GM12864 (cell line): Measurements from ENCODE around the gene SRPX2.

ENCODE experiments used
- DNase-seq: peaks from one replicate; pipeline ENCODE4 v3.0.0-alpha.2; 2011; ENCODE audit warnings: low read depth
- H3K4me3 ChIP-seq: 2 replicates; pipeline ENCODE4 v1.5.1; 2011; ENCODE audit warnings: mild to moderate bottlenecking, low read depth, low read length, control low read depth
- TF ChIP-seq, protein P1 (sequence below): IDR thresholded peaks from 2 replicates; pipeline ENCODE4 v1.5.1; 2011; ENCODE audit warnings: low read depth, mild to moderate bottlenecking, moderate library complexity, low read length, control low read depth, inconsistent platforms; ENCODE audit errors: missing control alignments

Gene SRPX2

DNA sequence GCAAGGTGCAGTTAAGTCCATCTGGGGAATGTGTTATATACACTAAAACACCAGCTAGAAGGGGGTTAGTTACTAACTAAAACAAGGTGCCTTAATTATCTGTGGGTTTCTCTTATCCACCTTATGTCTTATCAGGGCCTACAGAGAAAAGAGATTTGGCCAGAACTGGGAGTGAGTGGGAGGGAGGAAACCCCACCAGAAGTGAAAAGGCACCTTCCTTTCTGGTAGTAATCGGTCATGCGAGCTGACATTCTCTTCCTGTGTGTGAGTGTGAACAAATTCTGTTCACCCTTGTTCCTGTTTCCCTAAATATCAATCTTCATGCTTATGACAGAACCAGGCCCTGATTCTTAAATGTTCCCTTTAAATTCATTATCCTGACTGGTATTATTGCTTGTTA, 43.5 kb downstream of the SRPX2 start:
- no peak overlapping the region for H3K4me3 ChIP-seq
- no peak for DNase-seq
- TF ChIP-seq, protein P1, sequence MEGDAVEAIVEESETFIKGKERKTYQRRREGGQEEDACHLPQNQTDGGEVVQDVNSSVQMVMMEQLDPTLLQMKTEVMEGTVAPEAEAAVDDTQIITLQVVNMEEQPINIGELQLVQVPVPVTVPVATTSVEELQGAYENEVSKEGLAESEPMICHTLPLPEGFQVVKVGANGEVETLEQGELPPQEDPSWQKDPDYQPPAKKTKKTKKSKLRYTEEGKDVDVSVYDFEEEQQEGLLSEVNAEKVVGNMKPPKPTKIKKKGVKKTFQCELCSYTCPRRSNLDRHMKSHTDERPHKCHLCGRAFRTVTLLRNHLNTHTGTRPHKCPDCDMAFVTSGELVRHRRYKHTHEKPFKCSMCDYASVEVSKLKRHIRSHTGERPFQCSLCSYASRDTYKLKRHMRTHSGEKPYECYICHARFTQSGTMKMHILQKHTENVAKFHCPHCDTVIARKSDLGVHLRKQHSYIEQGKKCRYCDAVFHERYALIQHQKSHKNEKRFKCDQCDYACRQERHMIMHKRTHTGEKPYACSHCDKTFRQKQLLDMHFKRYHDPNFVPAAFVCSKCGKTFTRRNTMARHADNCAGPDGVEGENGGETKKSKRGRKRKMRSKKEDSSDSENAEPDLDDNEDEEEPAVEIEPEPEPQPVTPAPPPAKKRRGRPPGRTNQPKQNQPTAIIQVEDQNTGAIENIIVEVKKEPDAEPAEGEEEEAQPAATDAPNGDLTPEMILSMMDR: no peak

DNA sequence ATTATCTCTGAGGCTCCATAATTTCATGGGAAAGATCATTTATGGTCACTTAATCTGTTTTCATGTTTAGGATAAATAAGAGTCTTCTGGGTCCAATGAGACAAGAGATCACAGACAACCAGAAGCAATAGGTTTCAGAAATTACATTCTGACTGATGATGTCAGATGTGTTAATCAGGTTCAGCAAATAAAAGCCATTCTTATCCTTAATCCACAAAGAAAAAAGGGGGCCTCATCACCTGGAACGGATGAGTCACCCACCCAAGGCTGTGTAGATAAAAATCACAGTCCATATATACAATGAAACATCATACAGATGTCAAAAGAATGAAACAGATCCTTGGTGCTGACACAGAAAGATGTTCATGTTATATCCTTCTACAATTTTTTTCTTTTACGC, 51.3 kb downstream of the SRPX2 start:
- no peak for DNase-seq
- no peak overlapping the region for H3K4me3 ChIP-seq
- TF ChIP-seq, protein P1: no peak

DNA sequence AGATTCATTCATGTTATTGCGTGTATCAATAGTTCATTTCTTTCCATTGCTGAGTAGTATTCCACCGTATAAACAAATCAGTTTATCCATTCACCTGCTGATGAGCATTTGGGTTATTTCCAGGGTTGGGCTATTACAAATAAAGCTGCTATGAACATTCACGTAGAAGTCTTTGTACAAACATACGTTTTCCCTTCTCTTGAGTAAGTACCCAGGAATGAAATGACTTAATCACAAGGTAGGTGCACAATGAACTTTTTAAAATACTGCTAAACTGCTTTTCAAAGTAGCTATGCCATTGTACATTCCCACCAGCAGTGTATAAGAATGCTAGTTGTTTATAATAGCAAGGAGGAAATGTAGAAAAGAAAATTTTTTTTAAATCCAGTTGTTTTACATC, 52.0 kb downstream of the SRPX2 start:
- no peak for DNase-seq
- no peak overlapping the region for H3K4me3 ChIP-seq
- TF ChIP-seq, protein P1: no peak

DNA sequence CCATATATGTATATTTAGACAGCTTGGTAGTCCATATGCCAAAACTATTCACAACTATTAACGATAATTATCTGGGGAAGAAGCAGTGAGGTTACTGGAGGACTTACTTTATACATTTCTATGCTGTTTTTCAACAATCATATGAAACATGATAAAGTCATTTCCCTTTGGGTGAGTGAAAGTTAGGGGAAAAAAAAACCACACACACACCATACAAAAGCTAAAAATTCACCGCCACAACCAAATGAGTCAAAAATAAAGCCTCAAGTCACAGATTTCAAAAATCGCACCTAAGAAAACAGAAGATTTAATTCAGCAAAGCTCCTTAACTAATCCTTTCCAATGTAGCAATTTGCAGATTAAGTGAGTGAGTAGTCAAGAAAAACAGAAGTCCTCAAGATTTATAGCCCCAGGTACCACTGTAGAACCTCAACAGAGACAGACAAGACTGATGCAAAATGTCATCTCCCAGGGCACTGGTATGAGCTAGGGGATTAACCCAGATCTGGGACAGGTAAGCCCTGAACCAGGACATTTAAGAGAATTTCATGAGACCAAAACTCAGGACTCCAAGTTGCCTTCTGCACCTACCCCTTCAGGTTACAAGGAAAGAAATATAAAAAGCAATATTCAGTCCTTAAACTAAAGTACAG, 52.8 kb downstream of the SRPX2 start:
- DNase-seq: no peak
- TF ChIP-seq, protein P1: no peak
- no peak overlapping the region for H3K4me3 ChIP-seq

DNA sequence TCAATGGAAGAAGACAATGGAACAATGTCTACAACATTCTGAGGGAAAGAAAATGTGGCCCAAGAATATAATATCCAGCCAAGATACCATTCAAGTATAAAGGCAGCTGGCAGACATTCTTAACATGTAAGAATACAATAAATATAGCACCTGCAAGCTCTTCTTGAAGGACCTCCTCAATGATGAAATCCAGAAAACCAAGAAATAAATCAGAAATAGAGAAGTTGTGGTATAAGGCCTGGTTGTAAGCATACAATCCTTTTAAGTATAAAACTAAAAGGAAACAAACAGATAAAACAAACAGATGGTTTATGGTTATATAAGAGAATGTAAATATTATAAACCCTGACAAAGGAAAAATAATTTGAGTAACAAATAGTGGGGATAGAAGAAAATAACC, 54.6 kb downstream of the SRPX2 start:
- no peak overlapping the region for H3K4me3 ChIP-seq
- TF ChIP-seq, protein P1: no peak
- DNase-seq: no peak

DNA sequence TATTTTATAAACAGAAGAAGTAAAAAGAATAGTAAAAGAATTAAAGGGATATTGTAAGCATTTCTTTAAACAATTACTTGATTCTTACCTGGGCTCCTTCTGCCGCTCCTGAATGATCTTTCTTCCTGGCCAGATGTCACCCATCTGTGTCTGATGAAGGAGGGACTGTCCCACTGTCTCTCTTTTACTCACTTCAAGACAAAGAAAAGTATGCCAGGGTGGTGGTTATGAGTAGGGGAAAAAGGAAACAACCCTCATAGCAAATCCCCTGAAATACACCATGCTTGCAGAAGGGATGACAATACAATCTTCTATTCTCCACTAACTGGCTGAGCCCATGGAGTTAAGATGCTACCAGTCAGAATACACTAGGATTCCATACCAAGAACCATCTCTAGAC, 56.8 kb downstream of the SRPX2 start:
- no peak for DNase-seq
- TF ChIP-seq, protein P1: no peak
- H3K4me3 ChIP-seq: no peak overlapping the region

DNA sequence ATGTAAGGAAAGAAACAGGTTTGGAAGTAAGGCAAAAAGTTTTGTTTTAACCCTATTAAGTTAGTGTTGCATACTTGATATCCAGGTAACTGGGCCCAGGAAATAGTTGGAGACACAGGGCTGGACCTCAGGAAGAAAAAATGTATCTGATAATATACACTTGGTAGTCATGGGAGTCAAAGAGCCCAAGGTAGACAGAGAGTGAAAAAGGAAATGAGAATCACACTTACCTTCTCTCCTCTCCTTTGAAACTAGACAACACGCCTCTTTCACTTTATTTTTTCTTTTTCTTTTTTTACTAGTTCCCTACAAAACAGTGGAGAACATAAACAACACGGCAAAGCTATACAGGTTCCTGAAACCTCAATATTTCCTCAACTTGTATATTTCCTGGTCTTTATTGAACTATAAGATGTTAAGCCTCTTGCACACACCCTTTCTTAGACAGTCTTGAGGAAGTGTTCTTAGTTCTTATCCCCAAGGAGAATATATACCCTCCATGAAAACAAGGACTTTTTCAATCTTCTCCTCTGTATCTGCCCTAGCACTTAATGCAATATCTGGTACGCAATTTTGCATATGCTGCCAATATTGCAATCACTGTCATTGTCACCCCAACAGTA, 60.7 kb downstream of the SRPX2 start:
- no peak overlapping the region for H3K4me3 ChIP-seq
- DNase-seq: no peak
- TF ChIP-seq, protein P1: no peak
